ENCODE measurements around the gene PIGM. TPM values are rescaled to one million over a fixed set of nuclear protein-coding genes. Genes with fewer than 3 reads are reported as not detected.

The PIGM gene
- total and polyA plus RNA-seq, 2 experiments from 2014 or later = 5.0 TPM

DNA sequence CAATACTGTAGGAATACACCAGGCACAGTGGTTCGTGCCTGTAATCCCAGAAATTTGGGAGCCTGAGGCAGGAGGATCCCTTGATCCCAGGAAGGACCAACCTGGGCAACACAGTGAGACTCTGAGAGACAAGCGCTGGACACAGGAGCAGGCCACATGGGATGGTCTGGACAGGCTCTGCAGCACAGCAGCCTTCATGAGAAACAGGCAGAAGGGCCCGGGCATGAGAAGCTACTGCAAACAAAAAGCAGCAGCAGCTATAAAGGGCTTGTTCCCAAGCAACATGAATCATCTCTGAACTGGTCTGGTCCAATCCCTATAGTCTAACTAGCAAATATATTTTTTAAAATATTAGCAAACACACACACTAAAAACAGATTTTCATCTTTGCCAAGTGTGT is 42.2 kb downstream of the PIGM start (continued):
- TF ChIP-seq, protein P1, sequence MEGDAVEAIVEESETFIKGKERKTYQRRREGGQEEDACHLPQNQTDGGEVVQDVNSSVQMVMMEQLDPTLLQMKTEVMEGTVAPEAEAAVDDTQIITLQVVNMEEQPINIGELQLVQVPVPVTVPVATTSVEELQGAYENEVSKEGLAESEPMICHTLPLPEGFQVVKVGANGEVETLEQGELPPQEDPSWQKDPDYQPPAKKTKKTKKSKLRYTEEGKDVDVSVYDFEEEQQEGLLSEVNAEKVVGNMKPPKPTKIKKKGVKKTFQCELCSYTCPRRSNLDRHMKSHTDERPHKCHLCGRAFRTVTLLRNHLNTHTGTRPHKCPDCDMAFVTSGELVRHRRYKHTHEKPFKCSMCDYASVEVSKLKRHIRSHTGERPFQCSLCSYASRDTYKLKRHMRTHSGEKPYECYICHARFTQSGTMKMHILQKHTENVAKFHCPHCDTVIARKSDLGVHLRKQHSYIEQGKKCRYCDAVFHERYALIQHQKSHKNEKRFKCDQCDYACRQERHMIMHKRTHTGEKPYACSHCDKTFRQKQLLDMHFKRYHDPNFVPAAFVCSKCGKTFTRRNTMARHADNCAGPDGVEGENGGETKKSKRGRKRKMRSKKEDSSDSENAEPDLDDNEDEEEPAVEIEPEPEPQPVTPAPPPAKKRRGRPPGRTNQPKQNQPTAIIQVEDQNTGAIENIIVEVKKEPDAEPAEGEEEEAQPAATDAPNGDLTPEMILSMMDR (conservative IDR thresholded peaks at IDR 0.05; ENCODE audit: low read depth in 2 of 2) = no peak
- TF ChIP-seq CREB1 (CRISPR knock-in tag; IDR thresholded peaks at IDR 0.05; ENCODE audit: low read depth) (no peak), EZH2phosphoT487 (IDR thresholded peaks at IDR 0.05; ENCODE audit: unreplicated experiment) (no peak), ZNF331 (CRISPR knock-in tag; IDR thresholded peaks at IDR 0.05; ENCODE audit: low read depth) (no peak)

DNA sequence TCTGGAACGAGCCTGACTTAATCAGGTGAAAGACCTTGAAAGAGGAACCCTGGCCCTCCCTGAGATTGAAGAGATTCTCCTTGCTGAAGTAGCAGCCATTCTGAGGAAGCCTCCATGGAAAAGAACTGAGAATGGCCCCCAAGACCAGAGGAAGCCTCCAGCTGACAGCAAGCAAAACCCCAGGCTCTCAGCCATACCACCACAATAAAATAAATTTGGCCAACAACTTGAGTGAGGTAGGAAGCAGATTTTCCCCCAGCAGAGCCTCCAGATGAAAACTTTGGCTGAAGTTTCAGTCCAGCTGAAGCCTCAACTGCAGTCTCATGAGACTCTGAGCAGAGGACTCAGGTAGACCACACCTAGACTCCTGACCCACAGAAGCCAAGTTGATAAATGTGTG is 43.8 kb downstream of the PIGM start:
- Histone ChIP-seq H3K4me1 (ENCODE audit: insufficient read depth) (peaks cover 13% of the 10 kb centered on the region), H3K36me3 (ENCODE audit: insufficient read depth) (no peaks in the 10 kb centered on the region), H3K4me3 (no peak overlapping the region), H3F3A (replicated peaks; ENCODE audit: low read depth) (no peaks in the 10 kb centered on the region), H3K79me2 (replicated peaks; ENCODE audit: insufficient read depth) (no peaks in the 10 kb centered on the region), H3K27me3 (ENCODE audit: insufficient read depth) (no peaks in the 10 kb centered on the region), H4K20me1 (replicated peaks; ENCODE audit: insufficient read depth) (no peaks in the 10 kb centered on the region), H3K27ac (ENCODE audit: low read depth) (no peak overlapping the region), H3K4me2 (no peak overlapping the region), H2AFZ (no peak overlapping the region), H3K9me2 (ENCODE audit: insufficient read depth) (no peaks in the 10 kb centered on the region)
- ATAC-seq (no peak), DNase-seq (ENCODE audit: low spot score) (no peak)
- Mint-ChIP-seq H3K4me3 (no peak overlapping the region), H3K9me3 (no peaks in the 10 kb centered on the region), H3K4me1 (peaks cover 20% of the 10 kb centered on the region), H3K36me3 (ENCODE audit: low read depth) (no peaks in the 10 kb centered on the region), H3K27ac (no peak overlapping the region), H3K27me3 (ENCODE audit: insufficient read depth, low read depth, poor library complexity) (no peaks in the 10 kb centered on the region)
- TF ChIP-seq ZNF331 (CRISPR knock-in tag; IDR thresholded peaks at IDR 0.05; ENCODE audit: low read depth) (no peak), JUNB (IDR thresholded peaks at IDR 0.05; ENCODE audit: unreplicated experiment) (no peak), ZNF114 (CRISPR knock-in tag; IDR thresholded peaks at IDR 0.05) (no peak), EZH2phosphoT487 (IDR thresholded peaks at IDR 0.05; ENCODE audit: unreplicated experiment) (no peak), STAT1 (IDR thresholded peaks at IDR 0.05; ENCODE audit: unreplicated experiment) (no peak), POLR2AphosphoS5 (IDR thresholded peaks at IDR 0.05; ENCODE audit: low read depth) (no peak), EZH2 (IDR thresholded peaks at IDR 0.05; ENCODE audit: low read depth, unreplicated experiment) (no peak)
- TF ChIP-seq, protein P2, sequence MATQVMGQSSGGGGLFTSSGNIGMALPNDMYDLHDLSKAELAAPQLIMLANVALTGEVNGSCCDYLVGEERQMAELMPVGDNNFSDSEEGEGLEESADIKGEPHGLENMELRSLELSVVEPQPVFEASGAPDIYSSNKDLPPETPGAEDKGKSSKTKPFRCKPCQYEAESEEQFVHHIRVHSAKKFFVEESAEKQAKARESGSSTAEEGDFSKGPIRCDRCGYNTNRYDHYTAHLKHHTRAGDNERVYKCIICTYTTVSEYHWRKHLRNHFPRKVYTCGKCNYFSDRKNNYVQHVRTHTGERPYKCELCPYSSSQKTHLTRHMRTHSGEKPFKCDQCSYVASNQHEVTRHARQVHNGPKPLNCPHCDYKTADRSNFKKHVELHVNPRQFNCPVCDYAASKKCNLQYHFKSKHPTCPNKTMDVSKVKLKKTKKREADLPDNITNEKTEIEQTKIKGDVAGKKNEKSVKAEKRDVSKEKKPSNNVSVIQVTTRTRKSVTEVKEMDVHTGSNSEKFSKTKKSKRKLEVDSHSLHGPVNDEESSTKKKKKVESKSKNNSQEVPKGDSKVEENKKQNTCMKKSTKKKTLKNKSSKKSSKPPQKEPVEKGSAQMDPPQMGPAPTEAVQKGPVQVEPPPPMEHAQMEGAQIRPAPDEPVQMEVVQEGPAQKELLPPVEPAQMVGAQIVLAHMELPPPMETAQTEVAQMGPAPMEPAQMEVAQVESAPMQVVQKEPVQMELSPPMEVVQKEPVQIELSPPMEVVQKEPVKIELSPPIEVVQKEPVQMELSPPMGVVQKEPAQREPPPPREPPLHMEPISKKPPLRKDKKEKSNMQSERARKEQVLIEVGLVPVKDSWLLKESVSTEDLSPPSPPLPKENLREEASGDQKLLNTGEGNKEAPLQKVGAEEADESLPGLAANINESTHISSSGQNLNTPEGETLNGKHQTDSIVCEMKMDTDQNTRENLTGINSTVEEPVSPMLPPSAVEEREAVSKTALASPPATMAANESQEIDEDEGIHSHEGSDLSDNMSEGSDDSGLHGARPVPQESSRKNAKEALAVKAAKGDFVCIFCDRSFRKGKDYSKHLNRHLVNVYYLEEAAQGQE (IDR thresholded peaks at IDR 0.05; ENCODE audit: unreplicated experiment) = no peak
- TF ChIP-seq, protein P3, sequence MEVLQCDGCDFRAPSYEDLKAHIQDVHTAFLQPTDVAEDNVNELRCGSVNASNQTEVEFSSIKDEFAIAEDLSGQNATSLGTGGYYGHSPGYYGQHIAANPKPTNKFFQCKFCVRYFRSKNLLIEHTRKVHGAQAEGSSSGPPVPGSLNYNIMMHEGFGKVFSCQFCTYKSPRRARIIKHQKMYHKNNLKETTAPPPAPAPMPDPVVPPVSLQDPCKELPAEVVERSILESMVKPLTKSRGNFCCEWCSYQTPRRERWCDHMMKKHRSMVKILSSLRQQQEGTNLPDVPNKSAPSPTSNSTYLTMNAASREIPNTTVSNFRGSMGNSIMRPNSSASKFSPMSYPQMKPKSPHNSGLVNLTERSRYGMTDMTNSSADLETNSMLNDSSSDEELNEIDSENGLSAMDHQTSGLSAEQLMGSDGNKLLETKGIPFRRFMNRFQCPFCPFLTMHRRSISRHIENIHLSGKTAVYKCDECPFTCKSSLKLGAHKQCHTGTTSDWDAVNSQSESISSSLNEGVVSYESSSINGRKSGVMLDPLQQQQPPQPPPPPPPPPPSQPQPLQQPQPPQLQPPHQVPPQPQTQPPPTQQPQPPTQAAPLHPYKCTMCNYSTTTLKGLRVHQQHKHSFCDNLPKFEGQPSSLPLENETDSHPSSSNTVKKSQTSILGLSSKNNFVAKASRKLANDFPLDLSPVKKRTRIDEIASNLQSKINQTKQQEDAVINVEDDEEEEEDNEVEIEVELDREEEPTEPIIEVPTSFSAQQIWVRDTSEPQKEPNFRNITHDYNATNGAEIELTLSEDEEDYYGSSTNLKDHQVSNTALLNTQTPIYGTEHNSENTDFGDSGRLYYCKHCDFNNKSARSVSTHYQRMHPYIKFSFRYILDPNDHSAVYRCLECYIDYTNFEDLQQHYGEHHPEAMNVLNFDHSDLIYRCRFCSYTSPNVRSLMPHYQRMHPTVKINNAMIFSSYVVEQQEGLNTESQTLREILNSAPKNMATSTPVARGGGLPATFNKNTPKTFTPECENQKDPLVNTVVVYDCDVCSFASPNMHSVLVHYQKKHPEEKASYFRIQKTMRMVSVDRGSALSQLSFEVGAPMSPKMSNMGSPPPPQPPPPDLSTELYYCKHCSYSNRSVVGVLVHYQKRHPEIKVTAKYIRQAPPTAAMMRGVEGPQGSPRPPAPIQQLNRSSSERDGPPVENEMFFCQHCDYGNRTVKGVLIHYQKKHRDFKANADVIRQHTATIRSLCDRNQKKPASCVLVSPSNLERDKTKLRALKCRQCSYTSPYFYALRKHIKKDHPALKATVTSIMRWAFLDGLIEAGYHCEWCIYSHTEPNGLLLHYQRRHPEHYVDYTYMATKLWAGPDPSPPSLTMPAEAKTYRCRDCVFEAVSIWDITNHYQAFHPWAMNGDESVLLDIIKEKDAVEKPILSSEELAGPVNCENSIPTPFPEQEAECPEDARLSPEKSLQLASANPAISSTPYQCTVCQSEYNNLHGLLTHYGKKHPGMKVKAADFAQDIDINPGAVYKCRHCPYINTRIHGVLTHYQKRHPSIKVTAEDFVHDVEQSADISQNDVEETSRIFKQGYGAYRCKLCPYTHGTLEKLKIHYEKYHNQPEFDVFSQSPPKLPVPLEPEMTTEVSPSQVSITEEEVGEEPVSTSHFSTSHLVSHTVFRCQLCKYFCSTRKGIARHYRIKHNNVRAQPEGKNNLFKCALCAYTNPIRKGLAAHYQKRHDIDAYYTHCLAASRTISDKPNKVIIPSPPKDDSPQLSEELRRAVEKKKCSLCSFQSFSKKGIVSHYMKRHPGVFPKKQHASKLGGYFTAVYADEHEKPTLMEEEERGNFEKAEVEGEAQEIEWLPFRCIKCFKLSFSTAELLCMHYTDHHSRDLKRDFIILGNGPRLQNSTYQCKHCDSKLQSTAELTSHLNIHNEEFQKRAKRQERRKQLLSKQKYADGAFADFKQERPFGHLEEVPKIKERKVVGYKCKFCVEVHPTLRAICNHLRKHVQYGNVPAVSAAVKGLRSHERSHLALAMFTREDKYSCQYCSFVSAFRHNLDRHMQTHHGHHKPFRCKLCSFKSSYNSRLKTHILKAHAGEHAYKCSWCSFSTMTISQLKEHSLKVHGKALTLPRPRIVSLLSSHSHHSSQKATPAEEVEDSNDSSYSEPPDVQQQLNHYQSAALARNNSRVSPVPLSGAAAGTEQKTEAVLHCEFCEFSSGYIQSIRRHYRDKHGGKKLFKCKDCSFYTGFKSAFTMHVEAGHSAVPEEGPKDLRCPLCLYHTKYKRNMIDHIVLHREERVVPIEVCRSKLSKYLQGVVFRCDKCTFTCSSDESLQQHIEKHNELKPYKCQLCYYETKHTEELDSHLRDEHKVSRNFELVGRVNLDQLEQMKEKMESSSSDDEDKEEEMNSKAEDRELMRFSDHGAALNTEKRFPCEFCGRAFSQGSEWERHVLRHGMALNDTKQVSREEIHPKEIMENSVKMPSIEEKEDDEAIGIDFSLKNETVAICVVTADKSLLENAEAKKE (CRISPR knock-in tag; IDR thresholded peaks at IDR 0.05) = no peak
- TF ChIP-seq, protein P4, sequence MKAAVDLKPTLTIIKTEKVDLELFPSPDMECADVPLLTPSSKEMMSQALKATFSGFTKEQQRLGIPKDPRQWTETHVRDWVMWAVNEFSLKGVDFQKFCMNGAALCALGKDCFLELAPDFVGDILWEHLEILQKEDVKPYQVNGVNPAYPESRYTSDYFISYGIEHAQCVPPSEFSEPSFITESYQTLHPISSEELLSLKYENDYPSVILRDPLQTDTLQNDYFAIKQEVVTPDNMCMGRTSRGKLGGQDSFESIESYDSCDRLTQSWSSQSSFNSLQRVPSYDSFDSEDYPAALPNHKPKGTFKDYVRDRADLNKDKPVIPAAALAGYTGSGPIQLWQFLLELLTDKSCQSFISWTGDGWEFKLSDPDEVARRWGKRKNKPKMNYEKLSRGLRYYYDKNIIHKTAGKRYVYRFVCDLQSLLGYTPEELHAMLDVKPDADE (IDR thresholded peaks at IDR 0.05) = no peak

Measured in GM23338 (cell line).